Neural progenitor cell (in vitro differentiated cells): ENCODE measurements around the gene FRMD8. TPM values are rescaled to one million over a fixed set of nuclear protein-coding genes. Genes with fewer than 3 reads are reported as not detected.

ENCODE experiments used
- DNase-seq: peaks from one replicate; pipeline ENCODE4 v3.0.0-alpha.2; 2016; ENCODE audit warnings: low spot score
- H2AFZ ChIP-seq: fragments of 200-600 bp; sonication (generic); replicated peaks from 2 replicates; pipeline ENCODE4 v1.6.1; 2016; ENCODE audit warnings: antibody characterized with exemption
- H3F3A ChIP-seq: fragments of 200-600 bp; sonication (generic); 2 replicates; pipeline ENCODE4 v1.6.1; 2016; ENCODE audit warnings: antibody characterized with exemption, low read depth
- H3K27ac ChIP-seq: fragments of 200-600 bp; sonication (generic); 2 replicates; pipeline ENCODE4 v1.5.1; 2016; ENCODE audit warnings: mild to moderate bottlenecking
- H3K27me3 ChIP-seq: fragments of 200-600 bp; sonication (generic); 2 replicates; pipeline ENCODE4 v1.6.1; 2016; ENCODE audit warnings: mild to moderate bottlenecking, moderate library complexity
- H3K36me3 ChIP-seq: fragments of 200-600 bp; sonication (generic); 2 replicates; pipeline ENCODE4 v1.5.1; 2016
- H3K4me1 ChIP-seq: fragments of 200-600 bp; sonication (generic); 2 replicates; pipeline ENCODE4 v1.6.1; 2016; ENCODE audit warnings: mixed run types
- H3K4me2 ChIP-seq: fragments of 200-600 bp; sonication (generic); 2 replicates; pipeline ENCODE4 v1.6.1; 2016
- H3K4me3 ChIP-seq: fragments of 200-600 bp; sonication (generic); 2 replicates; pipeline ENCODE4 v1.5.1; 2016
- H3K79me2 ChIP-seq: fragments of 200-600 bp; sonication (generic); 2 replicates; pipeline ENCODE4 v1.6.1; 2016; ENCODE audit warnings: low read depth
- H3K9ac ChIP-seq: fragments of 200-600 bp; sonication (generic); 2 replicates; pipeline ENCODE4 v1.6.1; 2016
- H3K9me3 ChIP-seq: fragments of 200-600 bp; sonication (generic); 2 replicates; pipeline ENCODE4 v1.5.1; 2016; ENCODE audit warnings: low read depth
- H4K20me1 ChIP-seq: fragments of 200-600 bp; sonication (generic); 2 replicates; pipeline ENCODE4 v1.6.1; 2016; ENCODE audit warnings: low read depth
- H3K27ac Mint-ChIP-seq: 3 replicates; pipeline ENCODE4 v1.8.0; 2021; ENCODE audit warnings: mixed read lengths
- H3K27me3 Mint-ChIP-seq: 2 replicates; pipeline ENCODE4 v1.8.0; 2022; ENCODE audit warnings: low read depth, mild to moderate bottlenecking, inconsistent platforms, moderate library complexity, mixed read lengths; ENCODE audit not compliant: insufficient read depth
- H3K36me3 Mint-ChIP-seq: 3 replicates; pipeline ENCODE4 v1.8.0; 2021; ENCODE audit warnings: mixed read lengths
- H3K4me1 Mint-ChIP-seq: 3 replicates; pipeline ENCODE4 v1.8.0; 2021; ENCODE audit warnings: mixed read lengths
- H3K4me3 Mint-ChIP-seq: 3 replicates; pipeline ENCODE4 v1.8.0; 2021; ENCODE audit warnings: mild to moderate bottlenecking, moderate library complexity, mixed read lengths
- H3K9me3 Mint-ChIP-seq: 3 replicates; pipeline ENCODE4 v1.8.0; 2020; ENCODE audit warnings: mixed read lengths
- EZH2 ChIP-seq: fragments of 200-600 bp; sonication (generic); IDR thresholded peaks from 2 replicates; pipeline ENCODE4 v1.6.1; 2017; ENCODE audit warnings: antibody characterized with exemption, mild to moderate bottlenecking, moderate library complexity
- EZH2phosphoT487 ChIP-seq: fragments of 200-600 bp; sonication (generic); IDR thresholded peaks from 2 replicates; pipeline ENCODE4 v1.6.1; 2017; ENCODE audit warnings: antibody characterized with exemption
- total RNA-seq: library from RNA; depleted of rRNA; stranded (reverse); fragments of >200 nt; gene quantifications from 2 replicates; pipeline ENCODE4 v1.2.3, GENCODE V29; 2015; ENCODE audit warnings: low replicate concordance
- TF ChIP-seq, protein P1 (sequence below): fragments of 200-600 bp; sonication (generic); IDR thresholded peaks from 2 replicates; pipeline ENCODE4 v1.5.1; 2017; ENCODE audit warnings: antibody characterized with exemption, mild to moderate bottlenecking

FRMD8 gene
- total RNA-seq, 1 donor from 2014 or later, result 5.8 TPM

DNA sequence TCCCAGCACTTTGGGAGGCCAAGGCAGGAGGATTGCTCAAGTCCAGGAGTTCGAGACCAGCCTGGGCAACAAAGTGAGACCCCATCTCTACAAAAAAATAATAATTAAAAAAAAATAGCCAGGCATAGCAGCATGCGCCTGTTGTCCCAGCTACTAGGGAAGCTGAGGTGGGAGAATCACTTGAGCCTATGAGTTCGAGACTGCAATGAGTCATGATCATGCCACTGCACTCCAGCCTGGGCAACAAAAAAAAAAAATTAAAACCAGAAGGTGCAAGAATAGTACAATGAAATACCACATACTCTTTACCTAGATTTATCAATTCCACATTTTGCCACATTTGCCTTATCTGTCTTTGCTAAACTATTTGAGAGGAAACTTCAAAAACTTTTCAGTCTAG, 44.6 kb upstream of the FRMD8 start:
- Mint-ChIP-seq H3K9me3 (no peaks in the 10 kb centered on the region), H3K36me3 (peaks cover 39% of the 10 kb centered on the region), H3K27ac (no peak overlapping the region), H3K4me1 (peaks cover 4% of the 10 kb centered on the region), H3K27me3 (no peaks in the 10 kb centered on the region), H3K4me3 (no peak overlapping the region)
- Histone ChIP-seq H4K20me1 (peaks cover 53% of the 10 kb centered on the region), H3K9me3 (no peaks in the 10 kb centered on the region), H3K4me1 (no peaks in the 10 kb centered on the region), H2AFZ (no peak overlapping the region), H3K4me2 (no peak overlapping the region), H3K4me3 (no peak overlapping the region), H3F3A (no peaks in the 10 kb centered on the region), H3K27ac (no peak overlapping the region), H3K27me3 (no peaks in the 10 kb centered on the region), H3K79me2 (peaks cover 40% of the 10 kb centered on the region), H3K9ac (no peak overlapping the region), H3K36me3 (peaks cover 8% of the 10 kb centered on the region)
- no peak for DNase-seq
- TF ChIP-seq, protein P1, sequence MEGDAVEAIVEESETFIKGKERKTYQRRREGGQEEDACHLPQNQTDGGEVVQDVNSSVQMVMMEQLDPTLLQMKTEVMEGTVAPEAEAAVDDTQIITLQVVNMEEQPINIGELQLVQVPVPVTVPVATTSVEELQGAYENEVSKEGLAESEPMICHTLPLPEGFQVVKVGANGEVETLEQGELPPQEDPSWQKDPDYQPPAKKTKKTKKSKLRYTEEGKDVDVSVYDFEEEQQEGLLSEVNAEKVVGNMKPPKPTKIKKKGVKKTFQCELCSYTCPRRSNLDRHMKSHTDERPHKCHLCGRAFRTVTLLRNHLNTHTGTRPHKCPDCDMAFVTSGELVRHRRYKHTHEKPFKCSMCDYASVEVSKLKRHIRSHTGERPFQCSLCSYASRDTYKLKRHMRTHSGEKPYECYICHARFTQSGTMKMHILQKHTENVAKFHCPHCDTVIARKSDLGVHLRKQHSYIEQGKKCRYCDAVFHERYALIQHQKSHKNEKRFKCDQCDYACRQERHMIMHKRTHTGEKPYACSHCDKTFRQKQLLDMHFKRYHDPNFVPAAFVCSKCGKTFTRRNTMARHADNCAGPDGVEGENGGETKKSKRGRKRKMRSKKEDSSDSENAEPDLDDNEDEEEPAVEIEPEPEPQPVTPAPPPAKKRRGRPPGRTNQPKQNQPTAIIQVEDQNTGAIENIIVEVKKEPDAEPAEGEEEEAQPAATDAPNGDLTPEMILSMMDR, result no peak
- TF ChIP-seq EZH2phosphoT487 (no peak), EZH2 (no peak)

- no peak overlapping the region for H3K27ac Mint-ChIP-seq
Observed at GRCh38 chr11:65351511-65351910, 34.9 kb upstream of the FRMD8 start.

GRCh38 chr11:65352783-65353182, 33.7 kb upstream of the FRMD8 start:
- H3K79me2 ChIP-seq, result no peaks in the 10 kb centered on the region
- H3K36me3 ChIP-seq, result peaks cover 6% of the 10 kb centered on the region
- H3K27me3 Mint-ChIP-seq, result peaks cover 9% of the 10 kb centered on the region
- no peak overlapping the region for H3K4me3 Mint-ChIP-seq
- H2AFZ ChIP-seq, result no peak overlapping the region
- no peak for DNase-seq
- no peak overlapping the region for H3K4me3 ChIP-seq
- TF ChIP-seq EZH2 (no peak), EZH2phosphoT487 (no peak)
- TF ChIP-seq, protein P1, result peak; percentile 40
- H3K27me3 ChIP-seq, result peaks cover 26% of the 10 kb centered on the region
- H3K27ac Mint-ChIP-seq, result no peak overlapping the region
- no peaks in the 10 kb centered on the region for H3K9me3 ChIP-seq
- peaks cover 46% of the 10 kb centered on the region for H3F3A ChIP-seq
- no peak overlapping the region for H3K27ac ChIP-seq
- peaks cover 17% of the 10 kb centered on the region for H3K36me3 Mint-ChIP-seq
- H3K9me3 Mint-ChIP-seq, result no peaks in the 10 kb centered on the region
- H3K4me1 ChIP-seq, result peaks cover 13% of the 10 kb centered on the region
- H4K20me1 ChIP-seq, result peaks cover 30% of the 10 kb centered on the region
- peaks cover 25% of the 10 kb centered on the region for H3K4me1 Mint-ChIP-seq
- H3K4me2 ChIP-seq, result no peak overlapping the region
- no peak overlapping the region for H3K9ac ChIP-seq

More at GRCh38 chr11:65351511-65351910, 34.9 kb upstream of the FRMD8 start:
- H3K36me3 ChIP-seq, result peaks cover 6% of the 10 kb centered on the region
- H3K9me3 ChIP-seq, result no peaks in the 10 kb centered on the region
- Mint-ChIP-seq H3K4me3 (no peak overlapping the region), H3K4me1 (peaks cover 20% of the 10 kb centered on the region), H3K9me3 (no peaks in the 10 kb centered on the region), H3K36me3 (peaks cover 19% of the 10 kb centered on the region), H3K27me3 (peaks cover 9% of the 10 kb centered on the region)
- no peak overlapping the region for H3K9ac ChIP-seq
- H3F3A ChIP-seq, result peaks cover 46% of the 10 kb centered on the region
- DNase-seq, result no peak
- no peak overlapping the region for H3K4me3 ChIP-seq
- no peaks in the 10 kb centered on the region for H3K79me2 ChIP-seq
- H2AFZ ChIP-seq, result no peak overlapping the region
- H3K27ac ChIP-seq, result no peak overlapping the region
- H3K27me3 ChIP-seq, result peaks cover 13% of the 10 kb centered on the region
- TF ChIP-seq EZH2phosphoT487, result no peak
- TF ChIP-seq, protein P1, result no peak
- TF ChIP-seq EZH2, result no peak
- peaks cover 13% of the 10 kb centered on the region for H3K4me1 ChIP-seq
- peaks cover 30% of the 10 kb centered on the region for H4K20me1 ChIP-seq
- no peak overlapping the region for H3K4me2 ChIP-seq
